GM12892 (cell line): ENCODE measurements around the gene SELL.
A peak's percentile ranks its signal among the peaks of the same experiment; 100 is the strongest.
"Not testable (repeated sequence)": the region's sequence is repeated elsewhere in the genome, so short reads cannot be mapped to it uniquely, and the experiment has no call there.

Source experiments
- DNase-seq: peaks from one replicate; pipeline ENCODE4 v3.0.0; 2011; ENCODE audit not compliant: insufficient read length
- FAIRE-seq: peaks from 2 replicates; lab custom pipeline; 2011; peaks lifted over from hg19 to GRCh38; lab: Jason Lieb, UNC
- POLR2A ChIP-seq: IDR thresholded peaks from 2 replicates; pipeline ENCODE4 v1.6.1; 2011; ENCODE audit warnings: low read depth, low read length, control low read depth
- POLR2AphosphoS5 ChIP-seq: IDR thresholded peaks from 2 replicates; pipeline ENCODE4 v1.6.1; 2011; ENCODE audit warnings: low read depth, low read length, control low read depth
- TAF1 ChIP-seq: IDR thresholded peaks from 2 replicates; pipeline ENCODE4 v1.6.1; 2011; ENCODE audit warnings: low read depth, mild to moderate bottlenecking, control low read depth, low read length, borderline replicate concordance

Gene SELL

DNA sequence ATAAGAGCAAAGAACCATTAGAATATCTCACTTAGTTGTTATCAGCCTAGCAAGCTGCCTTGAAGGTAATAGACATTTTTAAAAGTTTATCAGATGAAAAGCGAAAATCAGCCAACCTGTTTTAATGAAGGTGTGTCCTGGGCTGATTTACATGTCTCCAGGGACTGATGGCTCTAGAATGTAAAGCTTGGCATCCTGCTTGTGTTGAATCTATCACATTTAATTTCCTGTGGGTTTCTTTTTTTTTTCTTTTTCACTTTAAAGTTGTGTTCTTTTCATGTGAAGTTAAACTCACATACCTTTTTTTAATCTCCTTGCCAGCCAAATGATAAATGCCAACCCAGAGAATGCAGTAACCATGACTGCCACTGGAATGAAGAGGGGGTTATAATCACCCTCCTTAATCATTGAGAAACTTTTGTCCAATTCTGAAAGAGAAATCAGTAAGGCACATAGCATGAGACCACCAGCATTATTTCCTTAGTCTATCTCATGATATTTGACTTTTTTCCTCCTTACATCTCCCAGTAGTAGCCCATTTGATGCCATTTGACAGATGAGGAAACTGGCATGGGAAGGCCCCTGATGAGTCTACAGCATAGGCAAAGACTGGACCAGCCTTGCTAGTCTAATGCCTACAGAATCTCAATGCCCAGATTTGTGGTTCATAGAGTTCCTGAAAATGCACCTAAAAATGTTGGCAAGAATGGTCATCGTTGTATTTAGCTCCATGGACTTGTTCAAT, 10.0 kb downstream of the SELL start:
- FAIRE-seq (no peak), DNase-seq (no peak)
- TF ChIP-seq POLR2A (no peak), POLR2AphosphoS5 (no peak), TAF1 (no peak)

DNA sequence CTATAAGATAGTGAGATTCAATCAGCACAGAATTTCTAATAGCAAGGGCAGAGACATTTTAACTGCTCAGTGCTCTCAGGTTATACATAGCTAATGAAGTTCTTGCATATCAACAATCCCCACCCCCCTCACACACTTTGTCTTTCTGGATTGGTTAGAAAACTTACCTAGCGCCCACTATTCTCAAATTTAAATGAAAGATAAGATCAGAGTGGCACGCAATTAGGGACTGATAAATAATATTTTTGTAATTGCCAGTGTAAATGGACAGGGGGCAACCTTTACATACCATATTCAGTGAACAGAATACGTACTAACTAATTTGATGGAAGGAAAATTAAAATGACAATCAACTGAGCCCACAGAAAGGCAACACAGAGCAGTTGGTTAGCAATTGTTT, 11.7 kb downstream of the SELL start:
- FAIRE-seq (no peak), DNase-seq (no peak)
- TF ChIP-seq POLR2A (no peak), POLR2AphosphoS5 (no peak), TAF1 (no peak)

DNA sequence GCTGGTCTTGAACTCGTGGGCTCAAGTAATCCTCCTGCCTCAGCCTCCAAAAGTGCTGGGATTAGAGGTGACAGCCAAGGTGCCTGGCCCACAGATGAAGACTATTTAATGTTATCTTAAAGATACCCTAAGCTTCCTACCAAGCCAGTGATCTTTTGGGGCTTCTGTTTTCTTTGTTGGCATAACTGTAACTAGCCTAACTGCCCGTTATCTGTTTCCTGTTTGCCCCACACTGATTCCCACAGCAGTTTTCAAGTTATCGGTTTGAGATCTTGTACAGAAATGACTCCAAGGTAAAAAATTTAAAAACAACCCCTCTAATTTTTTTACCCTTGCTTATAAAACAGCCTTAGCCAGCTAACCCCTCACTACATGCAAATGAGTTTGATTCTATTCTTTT, 12.4 kb downstream of the SELL start:
- DNase-seq (no peak), FAIRE-seq (peak; percentile 77)
- TF ChIP-seq TAF1 = no peak
- no peak for TF ChIP-seq POLR2AphosphoS5
- TF ChIP-seq POLR2A = no peak

DNA sequence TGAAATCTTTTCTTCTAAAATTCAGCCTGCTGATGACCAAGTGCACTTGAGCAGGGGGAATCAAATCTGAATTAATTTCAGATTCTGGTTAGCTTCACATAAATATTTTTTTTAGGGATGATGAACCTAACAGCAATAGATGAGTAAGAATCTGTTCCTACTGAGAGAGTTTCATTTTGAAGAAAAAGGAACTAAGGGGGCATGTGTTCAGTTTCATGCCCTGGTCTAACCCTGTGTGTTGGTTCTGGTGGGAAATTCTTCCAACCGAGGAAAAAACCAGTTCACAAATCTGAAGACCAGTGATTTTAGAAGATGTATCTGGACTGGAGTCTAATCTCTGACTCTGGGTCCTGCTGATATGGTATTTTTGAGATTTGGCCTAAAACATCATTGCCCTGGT, 13.7 kb downstream of the SELL start:
- FAIRE-seq = peak; percentile 76
- TF ChIP-seq POLR2AphosphoS5 (no peak), TAF1 (no peak), POLR2A (no peak)
- no peak for DNase-seq

DNA sequence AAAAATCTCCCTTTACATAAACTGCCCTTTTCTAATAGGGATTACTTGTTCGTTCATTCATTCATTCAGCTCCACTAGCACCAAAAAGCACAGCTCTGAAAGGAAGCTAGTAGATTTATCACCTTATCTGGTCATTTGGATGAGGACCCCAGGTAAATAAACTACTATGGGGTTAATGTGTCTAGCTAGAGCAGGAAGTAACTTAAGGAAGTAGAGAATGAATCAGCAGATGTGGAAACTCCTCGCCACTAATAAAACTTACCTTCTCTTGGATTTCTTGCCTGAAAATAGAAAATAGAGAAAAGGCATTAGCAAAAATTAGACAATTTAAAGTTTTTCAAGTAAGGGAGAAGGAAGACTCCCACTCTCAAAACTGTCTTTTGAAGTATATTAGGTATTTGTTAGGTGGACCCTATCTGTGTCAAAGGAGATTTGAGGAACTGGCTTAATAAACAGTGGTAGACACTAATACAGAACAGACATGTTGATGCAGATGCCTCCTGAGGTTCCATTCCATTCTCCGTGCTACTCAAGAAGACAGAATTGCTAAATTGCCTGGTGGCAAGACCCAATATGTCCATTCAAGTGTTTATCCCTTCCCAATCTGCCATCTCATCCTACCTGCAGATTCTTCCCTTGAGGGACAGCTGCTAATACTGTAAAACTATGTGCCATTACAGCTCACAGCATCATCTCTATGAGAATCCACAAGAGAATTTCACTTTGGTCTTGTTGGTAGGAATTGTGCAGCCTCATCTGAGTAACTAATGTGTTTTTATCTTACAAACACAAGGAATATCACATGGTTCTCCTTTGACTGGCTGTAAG, 14.9 kb downstream of the SELL start:
- DNase-seq (no peak), FAIRE-seq (peak; percentile 50)

DNA sequence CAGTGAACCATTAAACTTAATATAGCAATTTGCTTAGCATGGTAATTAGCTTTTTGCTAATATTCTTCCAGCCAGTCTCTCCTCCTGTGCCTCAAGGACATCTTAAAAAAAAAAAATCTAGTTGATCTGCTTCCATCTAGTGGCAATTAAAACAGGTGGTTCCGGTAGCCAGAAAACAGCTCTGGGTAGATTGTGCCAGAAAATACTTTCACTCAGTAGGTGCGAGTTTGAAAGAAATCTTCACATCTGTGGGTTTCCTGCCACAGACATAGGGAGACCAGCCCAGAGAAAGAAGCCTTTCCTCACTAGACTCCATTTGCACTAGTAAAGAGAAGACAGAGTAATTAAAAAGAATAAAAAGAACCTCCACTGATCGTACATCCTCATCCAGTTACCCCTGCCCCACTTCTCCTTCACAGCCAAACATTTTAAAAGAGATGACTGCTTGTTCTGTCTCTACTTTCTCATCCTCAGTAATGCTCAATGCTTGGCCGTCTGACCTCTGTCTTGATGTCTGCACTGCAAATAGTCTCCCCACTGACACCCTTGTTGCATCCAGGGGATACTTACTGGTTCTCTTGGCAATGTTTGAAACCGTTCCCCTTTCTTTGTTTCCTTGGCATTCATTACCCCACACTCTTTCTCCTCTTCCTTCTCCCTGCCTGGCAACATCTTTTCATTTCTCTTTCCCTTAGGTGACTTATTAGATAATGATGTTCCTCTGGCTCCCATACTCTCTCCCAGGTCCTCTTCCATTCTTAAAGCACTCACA, 16.9 kb downstream of the SELL start:
- FAIRE-seq (peak; percentile 63), DNase-seq (no peak)
- TF ChIP-seq POLR2A (no peak), TAF1 (no peak), POLR2AphosphoS5 (no peak)

More for the DNA sequence above, 14.9 kb downstream of the SELL start:
- TF ChIP-seq POLR2A (no peak), POLR2AphosphoS5 (no peak), TAF1 (no peak)

DNA sequence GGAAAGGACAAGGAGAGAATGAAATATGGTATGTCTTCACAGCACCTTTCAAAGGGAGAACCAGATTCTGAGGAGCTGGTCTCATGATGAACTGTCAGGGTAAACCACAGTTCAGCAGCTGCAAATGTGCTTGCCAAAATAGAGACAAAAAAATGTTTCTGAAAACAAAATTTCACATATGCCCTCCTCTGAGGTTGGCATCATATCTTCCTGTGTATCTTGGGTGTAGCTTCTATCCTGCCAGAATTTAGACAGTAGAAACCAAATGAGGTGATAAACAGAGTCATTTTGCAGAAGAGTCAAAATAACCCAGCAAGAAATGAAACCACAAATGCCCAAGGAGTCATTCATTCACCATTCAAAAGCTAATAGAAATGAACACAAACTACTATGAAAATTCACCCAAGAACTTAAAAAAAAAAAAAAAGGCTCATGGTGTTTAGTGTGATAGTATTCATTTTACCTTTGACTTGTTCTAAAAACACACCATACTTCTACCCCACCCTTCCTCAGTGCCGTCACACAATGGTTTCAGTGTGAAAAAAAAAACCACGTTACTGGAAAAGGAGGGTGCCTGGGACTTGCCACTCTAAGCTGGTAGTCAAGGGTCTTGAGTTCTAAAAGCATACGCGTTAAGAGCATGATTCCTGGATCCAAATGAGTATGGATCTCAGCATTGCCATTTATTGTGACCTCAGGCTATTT, 18.5 kb downstream of the SELL start:
- DNase-seq (no peak), FAIRE-seq (peak; percentile 71)
- TF ChIP-seq TAF1 (no peak), POLR2A (no peak), POLR2AphosphoS5 (no peak)

DNA sequence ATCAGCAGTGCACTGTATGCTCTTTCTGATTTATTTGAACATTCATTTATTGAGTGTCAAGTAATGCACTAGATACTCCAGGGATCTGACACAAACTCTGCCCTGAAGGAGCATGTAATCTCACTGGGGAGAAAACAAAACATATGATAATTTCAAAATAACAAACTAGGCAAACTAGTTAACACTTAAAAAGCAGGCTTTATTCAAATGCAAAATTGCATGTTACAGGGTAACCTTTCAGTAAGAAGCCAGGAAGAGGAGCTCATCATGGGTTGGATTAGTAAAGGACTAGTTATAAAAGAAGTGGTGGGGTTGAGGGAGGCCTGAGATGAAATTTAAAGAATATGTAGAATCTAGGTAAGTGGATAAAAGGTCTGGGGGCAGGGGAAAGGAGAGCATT, 20.9 kb downstream of the SELL start:
- DNase-seq (no peak), FAIRE-seq (no peak)
- TF ChIP-seq POLR2A (no peak), POLR2AphosphoS5 (no peak), TAF1 (no peak)

DNA sequence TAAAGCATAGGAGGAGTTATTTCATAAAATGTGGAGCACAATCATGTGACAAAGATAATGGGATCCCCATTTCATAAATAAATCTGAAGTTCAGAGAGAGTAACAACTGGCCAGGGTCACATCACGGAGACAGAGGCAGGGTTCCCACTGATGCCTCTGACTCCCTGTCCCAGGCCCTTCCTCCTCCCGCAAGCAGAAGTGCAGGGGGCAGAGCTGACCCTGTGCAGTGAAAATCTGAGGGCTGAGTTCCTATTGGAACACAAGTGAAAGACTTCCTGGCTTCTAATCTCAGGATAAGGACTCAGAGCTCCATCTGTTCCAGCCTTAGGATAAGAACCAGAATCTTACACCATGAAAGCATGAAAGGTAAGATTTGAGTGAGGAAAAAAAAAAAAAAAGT, 22.0 kb downstream of the SELL start:
- FAIRE-seq = no peak
- no peak for TF ChIP-seq POLR2AphosphoS5
- TF ChIP-seq POLR2A = no peak
- no peak for TF ChIP-seq TAF1
- no peak for DNase-seq

DNA sequence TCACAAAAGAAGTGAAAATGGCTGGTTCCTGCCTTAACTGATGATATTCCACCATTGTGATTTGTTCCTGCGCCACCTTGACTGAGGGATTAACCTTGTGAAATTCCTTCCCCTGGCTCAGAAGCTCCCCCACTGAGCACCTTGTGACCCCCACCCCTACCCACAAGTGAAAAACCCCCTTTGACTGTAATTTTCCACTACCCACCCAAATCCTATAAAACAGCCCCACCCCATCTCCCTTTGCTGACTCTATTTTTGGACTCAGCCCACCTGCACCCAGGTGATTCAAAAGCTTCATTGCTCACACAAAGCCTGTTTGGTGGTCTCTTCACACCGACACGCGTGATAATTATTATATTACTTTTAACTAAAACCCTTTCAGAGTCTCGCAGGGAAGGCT, 23.0 kb downstream of the SELL start:
- DNase-seq = not testable (repeated sequence)

DNA sequence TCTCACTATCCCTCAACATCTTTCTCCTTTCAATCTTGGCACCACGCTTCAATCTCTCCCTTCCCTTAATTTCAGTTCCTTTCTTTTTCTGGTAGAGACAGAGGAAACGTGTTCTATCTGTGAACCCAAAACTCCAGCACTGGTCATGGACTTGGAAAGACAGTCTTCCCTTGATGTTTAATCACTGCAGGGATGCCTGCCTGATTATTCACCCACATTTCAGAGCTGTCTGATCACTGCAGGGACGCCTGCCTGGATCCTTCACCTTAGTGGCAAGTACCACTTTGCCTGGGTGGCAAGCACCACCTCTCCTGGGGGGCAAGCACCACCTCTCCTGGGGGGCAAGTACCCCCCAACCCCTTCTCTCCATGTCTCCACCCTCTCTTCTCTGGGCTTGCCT, 27.8 kb downstream of the SELL start:
- no peak for FAIRE-seq
- no peak for DNase-seq
- TF ChIP-seq POLR2AphosphoS5 (no peak), POLR2A (no peak), TAF1 (no peak)

More for the DNA sequence above, 23.0 kb downstream of the SELL start:
- FAIRE-seq = not testable (repeated sequence)

DNA sequence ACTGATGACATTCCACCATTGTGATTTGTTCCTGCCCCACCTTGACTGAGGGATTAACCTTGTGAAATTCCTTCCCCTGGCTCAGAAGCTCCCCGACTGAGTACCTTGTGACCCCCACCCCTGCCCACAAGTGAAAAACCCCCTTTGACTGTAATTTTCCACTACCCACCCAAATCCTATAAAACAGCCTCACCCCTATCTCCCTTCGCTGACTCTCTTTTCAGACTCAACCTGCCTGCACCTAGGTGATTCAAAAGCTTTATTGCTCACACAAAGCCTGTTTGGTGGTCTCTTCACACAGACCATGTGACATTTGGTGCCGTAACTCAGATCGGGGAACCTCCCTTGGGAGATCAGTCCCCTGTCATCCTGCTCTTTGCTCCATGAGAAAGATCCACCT, 28.3 kb downstream of the SELL start:
- FAIRE-seq, DNase-seq: not testable (repeated sequence)
